GM23338 (cell line): ENCODE results near the gene RAC3. TPM values are rescaled to one million over a fixed set of nuclear protein-coding genes. Genes with fewer than 3 reads are reported as not detected.

Source experiments
- ATAC-seq: fragments of 200-7000 bp; cut with Tn5 transposase; 3 replicates; pipeline ENCODE4 v1.9.1; 2020
- DNase-seq: peaks from one replicate; pipeline ENCODE4 v3.0.0-alpha.2; 2015; ENCODE audit warnings: low spot score
- H2AFZ ChIP-seq: fragments of 200-600 bp; sonication (generic); 2 replicates; pipeline ENCODE4 v1.8.0; 2016; ENCODE audit warnings: antibody characterized with exemption, mild to moderate bottlenecking, moderate library complexity
- H3F3A ChIP-seq: fragments of 200-600 bp; sonication (generic); replicated peaks from 2 replicates; pipeline ENCODE4 v1.8.0; 2017; ENCODE audit warnings: antibody characterized with exemption, mixed run types, low read depth
- H3K27ac ChIP-seq: fragments of 200-600 bp; sonication (generic); 2 replicates; pipeline ENCODE4 v1.6.1; 2016; ENCODE audit warnings: low read depth
- H3K27me3 ChIP-seq: fragments of 200-600 bp; sonication (generic); 2 replicates; pipeline ENCODE4 v1.8.0; 2016; ENCODE audit warnings: mild to moderate bottlenecking, mixed run types, moderate library complexity; ENCODE audit not compliant: insufficient read depth
- H3K36me3 ChIP-seq: fragments of 200-600 bp; sonication (generic); 2 replicates; pipeline ENCODE4 v1.8.0; 2016; ENCODE audit warnings: mild to moderate bottlenecking; ENCODE audit not compliant: insufficient read depth
- H3K4me1 ChIP-seq: fragments of 200-600 bp; sonication (generic); 2 replicates; pipeline ENCODE4 v1.8.0; 2016; ENCODE audit warnings: mild to moderate bottlenecking, moderate library complexity; ENCODE audit not compliant: insufficient read depth
- H3K4me2 ChIP-seq: fragments of 200-600 bp; sonication (generic); 2 replicates; pipeline ENCODE4 v1.7.1; 2017; ENCODE audit warnings: mixed run types
- H3K4me3 ChIP-seq: fragments of 200-600 bp; sonication (generic); 2 replicates; pipeline ENCODE4 v1.6.1; 2016; ENCODE audit warnings: mixed run types
- H3K79me2 ChIP-seq: fragments of 200-600 bp; sonication (generic); replicated peaks from 2 replicates; pipeline ENCODE4 v1.8.0; 2017; ENCODE audit warnings: mild to moderate bottlenecking; ENCODE audit not compliant: insufficient read depth
- H3K9me2 ChIP-seq: fragments of 200-600 bp; sonication (generic); 2 replicates; pipeline ENCODE4 v1.8.0; 2017; ENCODE audit not compliant: insufficient read depth
- H4K20me1 ChIP-seq: fragments of 200-600 bp; sonication (generic); replicated peaks from 2 replicates; pipeline ENCODE4 v1.8.0; 2017; ENCODE audit warnings: mild to moderate bottlenecking; ENCODE audit not compliant: insufficient read depth
- H3K27ac Mint-ChIP-seq: 2 replicates; pipeline ENCODE4 v1.8.0; 2020; ENCODE audit warnings: inconsistent platforms, mild to moderate bottlenecking, moderate library complexity, mixed read lengths
- H3K27me3 Mint-ChIP-seq: 3 replicates; pipeline ENCODE4 v1.8.0; 2022; ENCODE audit warnings: low read depth, mild to moderate bottlenecking, moderate library complexity, mixed read lengths, inconsistent platforms; ENCODE audit not compliant: insufficient read depth, poor library complexity
- H3K36me3 Mint-ChIP-seq: 3 replicates; pipeline ENCODE4 v1.8.0; 2021; ENCODE audit warnings: low read depth, mild to moderate bottlenecking, inconsistent platforms, moderate library complexity, mixed read lengths
- H3K4me1 Mint-ChIP-seq: 3 replicates; pipeline ENCODE4 v1.8.0; 2020; ENCODE audit warnings: mild to moderate bottlenecking, inconsistent platforms, mixed read lengths
- H3K4me3 Mint-ChIP-seq: 3 replicates; pipeline ENCODE4 v1.8.0; 2021; ENCODE audit warnings: moderate library complexity, mild to moderate bottlenecking, inconsistent platforms, mixed read lengths
- H3K9me3 Mint-ChIP-seq: 3 replicates; pipeline ENCODE4 v1.8.0; 2020; ENCODE audit warnings: moderate library complexity, mild to moderate bottlenecking, inconsistent platforms, mixed read lengths
- CREB1 ChIP-seq: fragments of 250-450 bp; sonication (Bioruptor Pico); IDR thresholded peaks from 2 replicates; pipeline ENCODE4 v1.5.0; 2020; ENCODE audit warnings: low read depth, mild to moderate bottlenecking, moderate library complexity
- EZH2 ChIP-seq: fragments of 200-600 bp; sonication (generic); IDR thresholded peaks from one replicate; pipeline ENCODE4 v1.8.0; 2017; ENCODE audit warnings: antibody characterized with exemption, mild to moderate bottlenecking, low read depth; ENCODE audit not compliant: unreplicated experiment
- JUNB ChIP-seq: IDR thresholded peaks from one replicate; pipeline ENCODE4 v1.6.1; 2016; ENCODE audit warnings: antibody characterized with exemption; ENCODE audit not compliant: unreplicated experiment
- NANOG ChIP-seq: IDR thresholded peaks from 2 replicates; pipeline ENCODE4 v1.6.1; 2016; ENCODE audit warnings: antibody characterized with exemption, borderline replicate concordance
- REST ChIP-seq: IDR thresholded peaks from one replicate; pipeline ENCODE4 v1.6.1; 2018; ENCODE audit warnings: antibody characterized with exemption; ENCODE audit not compliant: unreplicated experiment
- STAT1 ChIP-seq: IDR thresholded peaks from one replicate; pipeline ENCODE4 v1.6.1; 2016; ENCODE audit warnings: antibody characterized with exemption; ENCODE audit not compliant: unreplicated experiment
- ZNF114 ChIP-seq: fragments of 250-450 bp; sonication (Bioruptor Pico); IDR thresholded peaks from 2 replicates; pipeline ENCODE4 v1.5.0; 2020; ENCODE audit warnings: mild to moderate bottlenecking, moderate library complexity
- ZNF331 ChIP-seq: fragments of 250-450 bp; sonication (Bioruptor Pico); IDR thresholded peaks from 2 replicates; pipeline ENCODE4 v1.5.0; 2020; ENCODE audit warnings: low read depth, mild to moderate bottlenecking, moderate library complexity
- polyA plus RNA-seq: library from polyadenylated mRNA; unstranded; fragments of >200 nt; fragmentation: Nextera tagmentation; extraction: Ambion mirVana; gene quantifications from 2 replicates; pipeline ENCODE4 v1.2.1, GENCODE V29; 2016
- total RNA-seq: library from RNA; depleted of rRNA; stranded (reverse); fragments of >200 nt; shearing (Covaris generic); gene quantifications from 2 replicates; pipeline ENCODE4 v1.2.3, GENCODE V29; 2014
- TF ChIP-seq, protein P1 (sequence below): fragments of 250-450 bp; sonication (Bioruptor Pico); IDR thresholded peaks from 2 replicates; pipeline ENCODE4 v1.5.0; 2020; ENCODE audit warnings: mild to moderate bottlenecking, moderate library complexity

Gene RAC3
- total and polyA plus RNA-seq, 2 experiments from 2014 or later, result 31.5 to 293 TPM

GRCh38 chr17:82015311-82015971 lies 16.0 kb upstream of the RAC3 start:
- TF ChIP-seq EZH2 (no peak), JUNB (no peak), REST (no peak), NANOG (no peak), CREB1 (no peak), ZNF331 (CRISPR knock-in tag) (no peak), STAT1 (no peak), ZNF114 (no peak)
- TF ChIP-seq, protein P1, sequence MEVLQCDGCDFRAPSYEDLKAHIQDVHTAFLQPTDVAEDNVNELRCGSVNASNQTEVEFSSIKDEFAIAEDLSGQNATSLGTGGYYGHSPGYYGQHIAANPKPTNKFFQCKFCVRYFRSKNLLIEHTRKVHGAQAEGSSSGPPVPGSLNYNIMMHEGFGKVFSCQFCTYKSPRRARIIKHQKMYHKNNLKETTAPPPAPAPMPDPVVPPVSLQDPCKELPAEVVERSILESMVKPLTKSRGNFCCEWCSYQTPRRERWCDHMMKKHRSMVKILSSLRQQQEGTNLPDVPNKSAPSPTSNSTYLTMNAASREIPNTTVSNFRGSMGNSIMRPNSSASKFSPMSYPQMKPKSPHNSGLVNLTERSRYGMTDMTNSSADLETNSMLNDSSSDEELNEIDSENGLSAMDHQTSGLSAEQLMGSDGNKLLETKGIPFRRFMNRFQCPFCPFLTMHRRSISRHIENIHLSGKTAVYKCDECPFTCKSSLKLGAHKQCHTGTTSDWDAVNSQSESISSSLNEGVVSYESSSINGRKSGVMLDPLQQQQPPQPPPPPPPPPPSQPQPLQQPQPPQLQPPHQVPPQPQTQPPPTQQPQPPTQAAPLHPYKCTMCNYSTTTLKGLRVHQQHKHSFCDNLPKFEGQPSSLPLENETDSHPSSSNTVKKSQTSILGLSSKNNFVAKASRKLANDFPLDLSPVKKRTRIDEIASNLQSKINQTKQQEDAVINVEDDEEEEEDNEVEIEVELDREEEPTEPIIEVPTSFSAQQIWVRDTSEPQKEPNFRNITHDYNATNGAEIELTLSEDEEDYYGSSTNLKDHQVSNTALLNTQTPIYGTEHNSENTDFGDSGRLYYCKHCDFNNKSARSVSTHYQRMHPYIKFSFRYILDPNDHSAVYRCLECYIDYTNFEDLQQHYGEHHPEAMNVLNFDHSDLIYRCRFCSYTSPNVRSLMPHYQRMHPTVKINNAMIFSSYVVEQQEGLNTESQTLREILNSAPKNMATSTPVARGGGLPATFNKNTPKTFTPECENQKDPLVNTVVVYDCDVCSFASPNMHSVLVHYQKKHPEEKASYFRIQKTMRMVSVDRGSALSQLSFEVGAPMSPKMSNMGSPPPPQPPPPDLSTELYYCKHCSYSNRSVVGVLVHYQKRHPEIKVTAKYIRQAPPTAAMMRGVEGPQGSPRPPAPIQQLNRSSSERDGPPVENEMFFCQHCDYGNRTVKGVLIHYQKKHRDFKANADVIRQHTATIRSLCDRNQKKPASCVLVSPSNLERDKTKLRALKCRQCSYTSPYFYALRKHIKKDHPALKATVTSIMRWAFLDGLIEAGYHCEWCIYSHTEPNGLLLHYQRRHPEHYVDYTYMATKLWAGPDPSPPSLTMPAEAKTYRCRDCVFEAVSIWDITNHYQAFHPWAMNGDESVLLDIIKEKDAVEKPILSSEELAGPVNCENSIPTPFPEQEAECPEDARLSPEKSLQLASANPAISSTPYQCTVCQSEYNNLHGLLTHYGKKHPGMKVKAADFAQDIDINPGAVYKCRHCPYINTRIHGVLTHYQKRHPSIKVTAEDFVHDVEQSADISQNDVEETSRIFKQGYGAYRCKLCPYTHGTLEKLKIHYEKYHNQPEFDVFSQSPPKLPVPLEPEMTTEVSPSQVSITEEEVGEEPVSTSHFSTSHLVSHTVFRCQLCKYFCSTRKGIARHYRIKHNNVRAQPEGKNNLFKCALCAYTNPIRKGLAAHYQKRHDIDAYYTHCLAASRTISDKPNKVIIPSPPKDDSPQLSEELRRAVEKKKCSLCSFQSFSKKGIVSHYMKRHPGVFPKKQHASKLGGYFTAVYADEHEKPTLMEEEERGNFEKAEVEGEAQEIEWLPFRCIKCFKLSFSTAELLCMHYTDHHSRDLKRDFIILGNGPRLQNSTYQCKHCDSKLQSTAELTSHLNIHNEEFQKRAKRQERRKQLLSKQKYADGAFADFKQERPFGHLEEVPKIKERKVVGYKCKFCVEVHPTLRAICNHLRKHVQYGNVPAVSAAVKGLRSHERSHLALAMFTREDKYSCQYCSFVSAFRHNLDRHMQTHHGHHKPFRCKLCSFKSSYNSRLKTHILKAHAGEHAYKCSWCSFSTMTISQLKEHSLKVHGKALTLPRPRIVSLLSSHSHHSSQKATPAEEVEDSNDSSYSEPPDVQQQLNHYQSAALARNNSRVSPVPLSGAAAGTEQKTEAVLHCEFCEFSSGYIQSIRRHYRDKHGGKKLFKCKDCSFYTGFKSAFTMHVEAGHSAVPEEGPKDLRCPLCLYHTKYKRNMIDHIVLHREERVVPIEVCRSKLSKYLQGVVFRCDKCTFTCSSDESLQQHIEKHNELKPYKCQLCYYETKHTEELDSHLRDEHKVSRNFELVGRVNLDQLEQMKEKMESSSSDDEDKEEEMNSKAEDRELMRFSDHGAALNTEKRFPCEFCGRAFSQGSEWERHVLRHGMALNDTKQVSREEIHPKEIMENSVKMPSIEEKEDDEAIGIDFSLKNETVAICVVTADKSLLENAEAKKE (CRISPR knock-in tag), result no peak
- no peaks in the 10 kb centered on the region; the same call in 1 of the 2 replicates for H4K20me1 ChIP-seq
- Mint-ChIP-seq H3K27ac (no peak overlapping the region), H3K36me3 (peaks cover 6% of the 10 kb centered on the region; the same call in 1 of the 3 replicates), H3K27me3 (peaks cover 10% of the 10 kb centered on the region), H3K4me3 (no peak overlapping the region), H3K9me3 (no peaks in the 10 kb centered on the region), H3K4me1 (no peaks in the 10 kb centered on the region)
- no peak overlapping the region for H3K4me3 ChIP-seq
- H3K27me3 ChIP-seq, result no peaks in the 10 kb centered on the region
- no peak overlapping the region for H3K27ac ChIP-seq
- H3K79me2 ChIP-seq, result no peaks in the 10 kb centered on the region
- no peak for ATAC-seq
- no peak for DNase-seq
- no peaks in the 10 kb centered on the region for H3K9me2 ChIP-seq
- H3K36me3 ChIP-seq, result no peaks in the 10 kb centered on the region
- no peak overlapping the region for H2AFZ ChIP-seq
- H3K4me2 ChIP-seq, result no peak overlapping the region
- H3F3A ChIP-seq, result 0 out of 2 replicates have a peak, but pooled peaks cover 7% of the 10 kb centered on the region
- H3K4me1 ChIP-seq, result no peaks in the 10 kb centered on the region; the same call in 1 of the 2 replicates
